ENCODE results near the gene INPP4A.

DNA sequence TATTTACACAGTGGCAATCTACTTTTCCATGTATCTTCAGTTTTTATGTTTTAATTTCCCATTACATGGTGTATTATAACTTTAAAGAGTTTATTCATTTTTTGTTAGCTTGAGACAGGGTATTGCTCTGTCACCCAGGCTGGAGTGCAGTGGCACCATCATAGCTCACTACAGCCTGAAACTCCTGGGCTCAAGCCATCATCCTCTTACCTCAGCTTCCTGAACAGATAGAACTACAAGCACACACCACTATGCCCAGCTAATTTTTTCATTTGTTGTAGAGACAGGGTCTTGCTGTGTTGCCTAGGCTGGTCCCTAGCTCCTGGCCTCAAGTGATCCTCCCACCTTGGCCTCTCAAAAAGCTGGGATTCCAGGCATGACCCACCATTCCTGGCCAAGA is 96.8 kb downstream of the INPP4A start:
- TF ChIP-seq, protein P1, sequence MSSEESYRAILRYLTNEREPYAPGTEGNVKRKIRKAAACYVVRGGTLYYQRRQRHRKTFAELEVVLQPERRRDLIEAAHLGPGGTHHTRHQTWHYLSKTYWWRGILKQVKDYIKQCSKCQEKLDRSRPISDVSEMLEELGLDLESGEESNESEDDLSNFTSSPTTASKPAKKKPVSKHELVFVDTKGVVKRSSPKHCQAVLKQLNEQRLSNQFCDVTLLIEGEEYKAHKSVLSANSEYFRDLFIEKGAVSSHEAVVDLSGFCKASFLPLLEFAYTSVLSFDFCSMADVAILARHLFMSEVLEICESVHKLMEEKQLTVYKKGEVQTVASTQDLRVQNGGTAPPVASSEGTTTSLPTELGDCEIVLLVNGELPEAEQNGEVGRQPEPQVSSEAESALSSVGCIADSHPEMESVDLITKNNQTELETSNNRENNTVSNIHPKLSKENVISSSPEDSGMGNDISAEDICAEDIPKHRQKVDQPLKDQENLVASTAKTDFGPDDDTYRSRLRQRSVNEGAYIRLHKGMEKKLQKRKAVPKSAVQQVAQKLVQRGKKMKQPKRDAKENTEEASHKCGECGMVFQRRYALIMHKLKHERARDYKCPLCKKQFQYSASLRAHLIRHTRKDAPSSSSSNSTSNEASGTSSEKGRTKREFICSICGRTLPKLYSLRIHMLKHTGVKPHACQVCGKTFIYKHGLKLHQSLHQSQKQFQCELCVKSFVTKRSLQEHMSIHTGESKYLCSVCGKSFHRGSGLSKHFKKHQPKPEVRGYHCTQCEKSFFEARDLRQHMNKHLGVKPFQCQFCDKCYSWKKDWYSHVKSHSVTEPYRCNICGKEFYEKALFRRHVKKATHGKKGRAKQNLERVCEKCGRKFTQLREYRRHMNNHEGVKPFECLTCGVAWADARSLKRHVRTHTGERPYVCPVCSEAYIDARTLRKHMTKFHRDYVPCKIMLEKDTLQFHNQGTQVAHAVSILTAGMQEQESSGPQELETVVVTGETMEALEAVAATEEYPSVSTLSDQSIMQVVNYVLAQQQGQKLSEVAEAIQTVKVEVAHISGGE (tag by site-specific recombination; conservative IDR thresholded peaks at IDR 0.05; ENCODE audit: low read depth) = no peak
- no peak for TF ChIP-seq ZNF169 (tag by site-specific recombination; IDR thresholded peaks at IDR 0.05)
- no peak for TF ChIP-seq ZNF311 (tag by site-specific recombination; IDR thresholded peaks at IDR 0.05; ENCODE audit: borderline replicate concordance)
- no peak for TF ChIP-seq ZNF585B (tag by site-specific recombination; IDR thresholded peaks at IDR 0.05)
- TF ChIP-seq, protein P2, sequence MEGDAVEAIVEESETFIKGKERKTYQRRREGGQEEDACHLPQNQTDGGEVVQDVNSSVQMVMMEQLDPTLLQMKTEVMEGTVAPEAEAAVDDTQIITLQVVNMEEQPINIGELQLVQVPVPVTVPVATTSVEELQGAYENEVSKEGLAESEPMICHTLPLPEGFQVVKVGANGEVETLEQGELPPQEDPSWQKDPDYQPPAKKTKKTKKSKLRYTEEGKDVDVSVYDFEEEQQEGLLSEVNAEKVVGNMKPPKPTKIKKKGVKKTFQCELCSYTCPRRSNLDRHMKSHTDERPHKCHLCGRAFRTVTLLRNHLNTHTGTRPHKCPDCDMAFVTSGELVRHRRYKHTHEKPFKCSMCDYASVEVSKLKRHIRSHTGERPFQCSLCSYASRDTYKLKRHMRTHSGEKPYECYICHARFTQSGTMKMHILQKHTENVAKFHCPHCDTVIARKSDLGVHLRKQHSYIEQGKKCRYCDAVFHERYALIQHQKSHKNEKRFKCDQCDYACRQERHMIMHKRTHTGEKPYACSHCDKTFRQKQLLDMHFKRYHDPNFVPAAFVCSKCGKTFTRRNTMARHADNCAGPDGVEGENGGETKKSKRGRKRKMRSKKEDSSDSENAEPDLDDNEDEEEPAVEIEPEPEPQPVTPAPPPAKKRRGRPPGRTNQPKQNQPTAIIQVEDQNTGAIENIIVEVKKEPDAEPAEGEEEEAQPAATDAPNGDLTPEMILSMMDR (tag by site-specific recombination; IDR thresholded peaks at IDR 0.05) = no peak
- no peak for TF ChIP-seq ZNF221 (tag by site-specific recombination; IDR thresholded peaks at IDR 0.05; ENCODE audit: borderline replicate concordance)
- no peak for TF ChIP-seq ZNF645 (tag by site-specific recombination; IDR thresholded peaks at IDR 0.05)
- no peak for TF ChIP-seq TCF7L2 (IDR thresholded peaks at IDR 0.05; ENCODE audit: borderline replicate concordance, low read depth, low read length)
- no peak for TF ChIP-seq ZXDB (tag by site-specific recombination; IDR thresholded peaks at IDR 0.05)

All from HEK293 (cell line).